Measurements from ENCODE around the gene AASDHPPT.

Gene AASDHPPT

DNA sequence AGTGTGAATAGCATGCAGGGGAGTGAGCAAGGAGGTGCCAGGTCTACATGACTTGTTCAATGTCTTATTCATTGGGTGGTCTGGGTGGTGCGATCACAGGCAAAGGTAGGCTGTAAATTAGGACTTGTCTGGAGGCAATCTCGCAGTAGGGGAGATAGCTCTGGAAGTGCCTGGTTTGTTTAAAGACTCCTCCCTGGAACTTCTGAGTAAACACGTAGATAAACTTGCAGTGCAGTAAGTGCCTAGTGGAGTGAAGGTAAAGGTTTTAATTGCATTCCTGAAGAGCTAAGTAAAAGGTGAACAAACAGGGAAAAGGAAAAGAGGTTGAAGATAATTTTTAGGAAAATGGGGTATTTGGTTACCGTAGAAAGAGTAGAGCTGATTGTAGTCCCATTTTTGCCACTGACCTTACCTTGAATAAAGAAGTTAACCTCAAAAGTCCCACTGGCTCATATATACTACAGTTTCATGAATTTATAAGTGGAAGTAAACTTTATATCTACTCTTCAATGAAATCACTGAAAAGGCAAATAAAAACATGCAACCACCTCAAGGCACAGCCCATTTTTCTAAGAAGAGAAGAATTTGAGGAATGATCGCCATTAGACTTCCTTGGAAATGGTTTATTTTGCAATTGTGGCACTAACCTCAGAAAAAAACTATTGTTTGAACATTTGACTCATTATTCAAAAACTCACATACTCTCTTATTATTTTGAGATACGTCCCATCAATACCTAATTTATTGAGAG lies 44.3 kb downstream of the AASDHPPT start:
- no peak for ATAC-seq
- DNase-seq (ENCODE audit: low spot score in 2 of 2), result no peak
- Mint-ChIP-seq H3K4me3 (no peak overlapping the region), H3K27ac (no peak overlapping the region), H3K9me3 (no peaks in the 10 kb centered on the region), H3K4me1 (no peaks in the 10 kb centered on the region), H3K36me3 (no peaks in the 10 kb centered on the region)

DNA sequence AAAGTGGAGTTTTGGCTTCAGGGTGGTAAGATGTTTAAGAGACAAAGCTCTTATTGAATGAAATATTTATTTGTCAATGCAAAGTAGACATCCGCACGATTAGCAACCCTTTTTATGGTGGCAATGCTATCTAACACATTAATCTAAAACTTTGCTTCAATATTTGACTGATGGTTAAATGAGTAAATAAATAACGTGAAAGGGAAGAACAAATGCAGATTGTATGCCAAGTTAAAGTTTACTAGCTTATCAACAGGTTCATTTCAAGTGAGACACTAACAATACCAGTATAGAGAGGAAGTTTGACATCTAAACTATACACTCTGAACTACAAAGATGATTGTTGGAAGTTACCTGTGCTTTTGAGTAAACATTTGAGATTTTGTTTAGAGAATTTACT lies 50.1 kb downstream of the AASDHPPT start:
- ATAC-seq (no peak), DNase-seq (ENCODE audit: low spot score in 2 of 2) (no peak)
- Mint-ChIP-seq H3K36me3 (no peaks in the 10 kb centered on the region), H3K4me3 (no peak overlapping the region), H3K27ac (no peak overlapping the region), H3K9me3 (no peaks in the 10 kb centered on the region), H3K4me1 (no peaks in the 10 kb centered on the region)

DNA sequence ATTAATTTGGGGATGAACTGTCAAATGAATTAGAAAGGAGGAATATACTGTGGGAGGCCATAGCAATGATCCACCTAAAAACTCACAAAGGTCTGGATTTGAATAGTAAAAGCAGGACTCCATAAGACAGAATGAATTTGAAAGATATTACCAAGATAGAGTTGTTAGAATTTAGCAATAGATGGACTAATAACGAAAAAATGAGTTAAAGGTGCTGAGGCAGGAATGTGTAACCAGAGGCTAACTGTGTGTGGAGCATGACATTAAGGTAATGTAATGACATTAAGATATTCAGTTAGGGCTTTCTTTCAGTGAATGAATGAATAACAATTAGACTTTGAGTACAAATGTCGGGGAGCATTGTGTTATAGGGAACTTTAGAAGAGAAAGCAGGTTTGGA lies 51.3 kb downstream of the AASDHPPT start:
- DNase-seq (ENCODE audit: low spot score in 2 of 2) (no peak), ATAC-seq (no peak)
- no peaks in the 10 kb centered on the region for H3K9me3 Mint-ChIP-seq
- no peaks in the 10 kb centered on the region for H3K36me3 Mint-ChIP-seq
- H3K4me3 Mint-ChIP-seq, result no peak overlapping the region
- no peaks in the 10 kb centered on the region for H3K4me1 Mint-ChIP-seq
- no peak overlapping the region for H3K27ac Mint-ChIP-seq

DNA sequence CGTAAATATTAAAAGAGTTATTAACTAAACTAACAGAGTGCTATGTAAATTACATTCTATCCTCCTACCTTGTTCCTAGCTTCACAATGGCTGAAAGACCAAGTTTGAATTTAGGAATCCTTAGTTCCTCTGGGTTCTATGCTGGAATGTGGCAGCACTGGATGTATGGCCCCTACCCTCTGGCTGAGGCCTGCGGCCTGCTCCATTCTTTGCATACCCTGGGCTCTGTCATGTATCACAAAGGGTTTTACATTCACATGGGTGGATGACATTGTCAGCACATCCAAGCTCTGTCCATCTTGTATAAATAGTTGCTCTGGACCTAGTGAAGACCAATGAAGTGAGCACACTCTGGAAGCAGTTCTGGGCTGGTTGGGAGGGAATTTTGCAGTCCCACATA lies 54.5 kb downstream of the AASDHPPT start:
- DNase-seq (ENCODE audit: low spot score in 2 of 2), result no peak
- peak; percentile 19 for ATAC-seq
- H3K36me3 Mint-ChIP-seq, result no peaks in the 10 kb centered on the region
- no peaks in the 10 kb centered on the region for H3K4me1 Mint-ChIP-seq
- no peaks in the 10 kb centered on the region for H3K9me3 Mint-ChIP-seq
- H3K4me3 Mint-ChIP-seq, result no peak overlapping the region
- no peak overlapping the region for H3K27ac Mint-ChIP-seq

DNA sequence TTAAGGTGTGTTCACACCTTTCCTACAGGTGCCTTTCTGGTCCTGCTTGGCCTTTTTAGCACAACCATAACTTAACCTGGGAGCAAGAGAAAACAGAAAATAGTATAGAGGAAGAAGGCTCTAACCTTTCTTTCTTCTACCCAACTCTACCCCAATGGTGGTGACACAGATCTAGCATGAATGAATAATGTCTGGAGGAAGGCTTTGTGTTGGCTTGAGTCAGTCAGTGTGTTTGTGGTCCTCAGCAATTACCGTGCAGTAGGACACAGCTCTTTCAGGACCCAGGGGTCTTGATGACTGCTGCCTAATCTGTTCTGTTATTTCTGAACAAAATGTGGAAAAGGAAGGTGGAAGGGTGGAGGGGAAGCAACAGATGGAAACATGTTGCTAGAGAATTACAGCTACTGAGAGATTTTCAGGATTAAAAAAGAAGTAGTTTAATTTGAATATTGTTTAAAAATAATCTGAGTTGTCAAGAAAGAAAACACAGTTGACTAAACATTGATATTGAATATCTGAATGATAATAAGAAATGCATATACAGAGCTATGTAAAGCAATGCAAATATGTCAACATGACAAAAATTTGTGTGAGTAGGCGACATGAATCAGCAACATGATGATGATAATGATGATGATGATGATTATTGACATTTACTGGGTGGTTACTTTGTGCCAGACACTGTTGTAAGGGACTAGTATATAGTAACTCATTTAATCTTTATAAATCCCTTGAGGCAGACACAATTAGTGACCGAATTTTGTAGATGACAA lies 55.3 kb downstream of the AASDHPPT start:
- Mint-ChIP-seq H3K4me3 (no peak overlapping the region), H3K4me1 (no peaks in the 10 kb centered on the region), H3K9me3 (no peaks in the 10 kb centered on the region), H3K36me3 (no peaks in the 10 kb centered on the region), H3K27ac (no peak overlapping the region)
- no peak for DNase-seq (ENCODE audit: low spot score in 2 of 2)
- peak; percentile 60 for ATAC-seq

DNA sequence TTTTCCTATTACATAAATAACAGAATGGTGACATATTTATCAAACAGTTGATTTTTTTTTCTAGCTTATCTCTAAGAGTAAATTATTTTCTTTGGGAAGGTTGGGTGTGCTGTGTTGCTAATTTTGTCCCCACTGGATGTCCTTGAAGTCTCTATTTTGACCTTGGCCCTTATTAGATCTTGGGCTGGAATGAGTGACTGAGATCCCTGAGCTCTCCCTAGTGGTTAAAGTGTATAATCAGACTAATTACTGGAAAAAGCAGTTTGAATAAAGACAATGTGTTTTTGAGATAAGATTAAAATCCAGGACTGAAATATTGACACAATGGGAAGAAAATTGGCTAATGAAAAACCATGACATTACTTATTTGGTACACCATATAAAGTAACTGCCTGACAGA lies 56.1 kb downstream of the AASDHPPT start:
- Mint-ChIP-seq H3K4me3 (no peak overlapping the region), H3K9me3 (no peaks in the 10 kb centered on the region)
- DNase-seq (ENCODE audit: low spot score in 2 of 2), result no peak

DNA sequence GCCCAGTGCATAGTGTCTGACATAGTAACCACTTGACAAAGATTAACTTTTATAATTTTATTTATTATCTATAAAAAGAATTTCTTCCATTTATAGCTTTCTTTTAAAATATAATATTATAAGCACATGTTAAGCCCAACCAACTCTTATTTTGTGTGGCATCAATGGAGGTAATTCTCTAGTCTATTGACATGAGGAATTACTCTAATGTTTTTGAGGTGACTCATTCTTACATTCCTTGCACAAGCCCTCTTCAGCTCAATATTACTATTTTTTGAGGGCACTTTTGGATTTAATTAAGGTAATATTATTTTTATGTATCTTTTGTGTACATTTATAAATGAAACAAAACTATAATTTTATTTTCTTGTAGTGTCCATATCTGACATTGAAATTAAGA lies 59.6 kb downstream of the AASDHPPT start:
- Mint-ChIP-seq H3K27ac (no peak overlapping the region), H3K4me1 (no peaks in the 10 kb centered on the region), H3K36me3 (no peaks in the 10 kb centered on the region), H3K4me3 (no peak overlapping the region), H3K9me3 (no peaks in the 10 kb centered on the region)
- no peak for ATAC-seq
- no peak for DNase-seq (ENCODE audit: low spot score in 2 of 2)

More for the DNA sequence above, 56.1 kb downstream of the AASDHPPT start:
- ATAC-seq, result no peak
- Mint-ChIP-seq H3K36me3 (no peaks in the 10 kb centered on the region), H3K27ac (no peak overlapping the region), H3K4me1 (no peaks in the 10 kb centered on the region)

DNA sequence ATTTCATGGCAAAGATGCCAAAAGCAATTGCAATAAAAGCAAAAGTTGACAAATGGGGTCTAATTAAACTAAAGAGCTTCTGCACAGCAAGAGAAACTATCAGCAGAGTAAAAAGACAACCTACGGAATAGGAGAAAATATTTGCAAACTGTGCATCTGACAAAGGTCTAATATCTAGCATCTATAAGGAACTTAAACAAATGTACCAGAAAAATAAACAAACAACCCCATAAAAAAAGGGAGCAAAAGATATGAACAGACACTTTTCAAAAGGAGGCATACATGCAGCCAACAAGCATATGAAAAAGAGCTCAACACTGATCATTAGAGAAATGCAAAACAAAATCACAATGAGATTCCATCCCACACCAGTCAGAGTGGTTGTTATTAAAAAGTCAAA lies 60.3 kb downstream of the AASDHPPT start:
- H3K4me1 Mint-ChIP-seq, result no peaks in the 10 kb centered on the region

More for the DNA sequence above, 60.3 kb downstream of the AASDHPPT start:
- DNase-seq (ENCODE audit: low spot score in 2 of 2) (no peak), ATAC-seq (no peak)
- H3K9me3 Mint-ChIP-seq, result no peaks in the 10 kb centered on the region
- no peaks in the 10 kb centered on the region for H3K36me3 Mint-ChIP-seq
- H3K4me3 Mint-ChIP-seq, result no peak overlapping the region
- H3K27ac Mint-ChIP-seq, result no peak overlapping the region

All from stimulated activated effector memory CD8-positive, alpha-beta T cell treated with anti-CD3 and anti-CD28 coated beads, Interleukin-12 subunit alpha, Interleukin-12 subunit beta, amount 100 ng/mL, for 72 hours (primary cell).